NCI-H524 (cell line): ENCODE results near the gene RIMS1.
"Not testable (repeated sequence)": the region's sequence is repeated elsewhere in the genome, so short reads cannot be mapped to it uniquely, and the experiment has no call there.

ENCODE experiments used
- DNase-seq, 2 experiments: peaks; one replicate each; lab custom pipeline; 2025; lab: John Stamatoyannopoulos, UW

RIMS1 gene

DNA sequence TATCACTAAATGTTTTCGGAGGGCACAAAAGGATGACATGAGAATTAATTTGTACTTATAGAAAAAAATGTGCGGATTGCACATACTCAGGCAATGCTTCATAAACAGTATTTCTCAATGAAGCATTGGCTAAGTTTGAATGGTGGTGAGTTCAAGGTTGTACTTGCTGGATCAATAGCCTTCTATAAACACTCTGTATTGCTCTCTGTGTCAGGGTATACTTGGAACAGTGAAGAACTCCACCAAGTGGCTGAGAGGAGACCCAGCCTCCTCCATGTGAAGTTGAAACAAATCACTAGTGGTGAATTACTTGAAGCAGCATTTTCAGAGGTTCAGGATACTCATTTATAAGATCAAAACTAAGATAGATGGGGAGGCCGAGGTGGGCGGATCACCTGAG, 360.6 kb downstream of the RIMS1 start:
- peak in 1 of 2 experiments; percentile 8 for DNase-seq

DNA sequence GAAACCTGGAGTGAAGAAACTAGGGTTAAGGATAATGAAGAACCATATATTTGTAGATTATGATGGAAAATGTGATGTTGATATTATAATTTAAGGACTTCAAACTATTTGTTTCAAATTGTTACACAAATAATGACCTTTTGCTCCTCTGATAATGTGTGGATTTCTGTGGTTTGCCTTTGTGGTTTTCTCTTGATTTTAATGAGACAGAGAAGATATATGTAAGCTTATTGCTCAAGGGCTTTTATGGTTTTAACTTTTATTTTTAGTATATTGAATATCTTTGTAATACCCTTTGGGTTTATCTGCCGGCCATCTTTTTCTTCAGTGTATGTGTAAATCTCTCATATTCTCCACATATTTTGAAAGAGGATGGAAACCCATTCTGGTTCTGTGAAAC, 362.3 kb downstream of the RIMS1 start:
- DNase-seq = no peak

DNA sequence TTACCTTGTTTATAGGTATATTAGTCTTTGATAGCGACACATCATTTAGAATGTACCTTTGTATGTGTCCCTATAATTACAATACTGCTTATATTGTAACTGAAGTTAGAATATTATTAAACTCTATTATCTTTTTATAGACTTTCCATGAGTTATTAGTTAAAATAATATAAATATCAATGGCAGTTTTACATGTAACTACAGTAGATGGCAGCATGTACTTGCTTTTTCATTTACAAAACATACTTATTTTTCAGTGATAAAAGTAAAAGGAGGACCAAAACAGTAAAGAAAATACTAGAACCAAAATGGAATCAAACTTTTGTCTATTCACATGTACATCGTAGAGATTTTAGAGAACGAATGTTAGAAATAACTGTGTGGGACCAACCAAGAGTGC, 364.3 kb downstream of the RIMS1 start:
- DNase-seq = no peak

DNA sequence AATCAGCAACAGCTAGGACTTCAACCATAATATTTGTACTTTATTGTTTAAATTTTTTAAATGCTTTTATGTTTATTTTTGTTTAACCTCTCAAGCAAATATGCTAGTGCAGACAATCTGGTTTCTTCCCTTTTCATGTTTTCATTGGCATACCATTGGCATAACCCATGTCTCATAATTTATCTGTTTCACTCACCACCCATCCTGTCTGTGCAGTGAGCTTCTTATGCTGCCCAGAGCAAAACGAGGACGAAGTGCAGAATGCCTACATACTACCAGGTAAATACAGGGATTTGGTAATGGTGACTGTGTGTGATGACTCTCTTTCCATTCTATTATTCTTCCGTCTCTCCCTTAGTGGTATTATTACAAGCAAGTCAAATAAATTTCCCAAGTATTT, 374.1 kb downstream of the RIMS1 start:
- no peak for DNase-seq

DNA sequence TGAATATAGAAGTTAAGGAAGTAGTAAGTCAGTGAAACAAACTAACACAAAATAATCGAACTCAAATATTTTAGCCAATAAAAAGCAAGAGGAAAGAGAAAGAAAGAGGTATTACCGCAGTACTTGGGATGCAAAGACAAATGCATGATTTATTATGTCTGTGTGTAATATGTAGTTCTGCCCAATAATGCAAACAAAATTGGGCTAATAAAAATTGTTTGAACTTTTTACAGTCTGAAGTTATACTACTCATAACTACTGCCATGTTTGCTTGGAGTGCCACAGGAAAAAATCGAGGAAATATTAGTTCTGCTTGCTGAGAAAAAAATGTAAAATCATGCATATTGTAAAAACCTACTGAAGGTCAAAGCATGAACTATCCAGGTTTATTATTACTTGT, 375.2 kb downstream of the RIMS1 start:
- no peak for DNase-seq

DNA sequence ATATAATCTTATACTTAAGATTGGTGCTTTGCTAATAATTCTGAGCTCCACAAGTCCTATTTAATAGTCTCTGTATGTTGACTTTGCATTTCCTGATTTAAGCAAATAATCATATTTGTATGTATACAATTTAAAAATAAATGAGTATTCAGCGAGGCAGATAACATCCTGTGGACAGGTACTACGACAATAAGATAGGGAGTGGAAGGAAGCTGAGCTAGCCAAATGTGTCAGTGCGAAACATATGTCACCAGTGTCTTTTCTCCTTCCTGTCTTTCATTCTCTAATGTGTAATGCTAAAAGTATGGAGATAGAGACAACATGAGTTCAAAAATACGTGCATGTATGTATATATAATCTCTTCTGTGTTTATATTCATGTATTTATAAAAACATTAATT, 375.9 kb downstream of the RIMS1 start:
- DNase-seq = no peak

DNA sequence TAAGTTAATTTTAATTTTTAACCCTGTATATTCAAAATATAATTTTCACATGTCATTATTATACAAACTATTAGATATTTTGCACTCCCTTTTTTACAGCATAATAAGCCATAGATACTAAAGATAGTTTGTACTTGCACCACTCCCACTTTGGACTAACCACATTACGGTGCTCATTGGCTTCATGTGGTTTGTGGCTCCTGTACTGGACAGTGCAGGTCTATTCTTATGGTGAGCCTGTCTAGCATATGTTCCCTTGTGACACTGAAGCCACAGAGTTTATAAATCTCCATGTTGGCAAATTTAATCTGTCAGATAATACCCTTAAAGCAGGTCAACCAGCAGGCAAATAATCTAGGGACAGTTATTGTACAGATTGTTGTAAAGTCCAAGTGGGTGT, 381.1 kb downstream of the RIMS1 start:
- peak in 1 of 2 experiments; percentile 14 for DNase-seq

DNA sequence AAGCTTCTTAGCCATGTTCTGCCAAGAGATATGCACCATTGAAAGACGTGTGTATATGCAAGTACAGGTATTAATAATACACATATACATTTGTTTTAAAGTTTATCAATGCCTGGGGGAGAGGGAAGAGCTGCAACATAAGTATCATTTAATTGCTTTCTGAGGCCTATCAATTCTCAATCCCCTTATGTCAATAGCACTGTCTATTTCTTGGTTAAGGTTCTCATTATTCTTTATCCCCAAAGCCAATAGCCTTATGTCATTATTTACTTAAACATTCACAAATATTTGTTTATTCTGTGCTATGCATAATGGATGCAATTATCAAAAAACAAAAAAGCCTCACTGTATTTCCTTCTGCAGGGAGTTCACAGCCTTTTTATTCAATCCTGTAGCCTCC, 385.2 kb downstream of the RIMS1 start:
- no peak for DNase-seq

DNA sequence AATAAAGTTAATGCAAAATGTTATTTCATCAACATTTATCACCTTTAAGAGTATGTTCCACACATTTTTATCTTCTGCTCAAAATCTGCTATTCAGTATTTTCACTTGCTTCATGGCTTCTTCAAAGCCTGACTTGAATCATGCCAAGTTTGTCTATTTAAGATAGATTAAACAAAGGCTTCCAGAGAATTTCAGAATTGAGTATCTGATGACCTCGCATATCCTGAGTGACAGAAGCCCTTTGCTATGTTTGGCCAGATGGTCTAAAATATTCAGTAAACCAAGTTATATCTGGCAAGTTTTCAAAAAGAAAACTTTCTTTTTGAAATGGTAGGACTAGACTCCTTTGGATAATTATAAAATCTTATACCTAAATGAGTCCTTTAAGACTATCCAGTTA, 386.6 kb downstream of the RIMS1 start:
- DNase-seq = no peak

DNA sequence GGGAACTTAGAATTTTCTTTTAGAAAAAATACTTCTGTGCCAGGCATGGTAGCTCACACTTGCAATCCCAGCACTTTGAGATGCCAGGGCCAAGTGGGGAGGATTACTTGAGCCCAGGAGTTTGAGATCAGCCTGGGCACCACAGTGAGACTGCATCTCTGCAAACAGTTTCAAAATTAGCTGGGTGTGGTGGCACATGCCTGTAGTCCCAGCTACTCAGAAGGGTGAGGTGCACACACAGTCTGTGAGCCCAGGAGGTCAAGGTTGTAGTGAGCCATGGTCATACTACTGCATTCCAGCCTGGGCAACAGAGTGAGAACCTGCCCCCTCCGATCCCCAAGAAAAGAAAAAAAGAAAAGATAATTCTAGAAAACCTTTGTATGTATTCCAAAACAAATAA, 389.5 kb downstream of the RIMS1 start:
- no peak for DNase-seq

DNA sequence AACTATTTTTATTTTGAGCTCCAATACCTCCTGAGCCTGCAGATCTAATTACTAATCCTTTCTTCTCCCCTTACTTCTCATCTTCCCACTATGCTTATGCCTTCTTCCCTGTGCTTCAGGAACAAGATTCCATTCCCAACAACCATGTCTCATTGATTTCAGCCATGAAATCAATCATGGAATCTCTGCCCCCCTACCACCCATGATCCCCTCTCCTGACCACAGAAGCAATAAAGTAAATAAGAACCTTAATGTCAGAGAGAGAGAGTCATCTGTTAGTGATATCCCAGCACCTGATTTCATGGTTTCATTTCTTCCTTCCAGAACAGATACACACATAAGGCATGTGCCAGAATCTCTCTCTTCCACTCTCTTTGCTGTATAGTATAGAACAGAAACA, 395.9 kb downstream of the RIMS1 start:
- no peak for DNase-seq

DNA sequence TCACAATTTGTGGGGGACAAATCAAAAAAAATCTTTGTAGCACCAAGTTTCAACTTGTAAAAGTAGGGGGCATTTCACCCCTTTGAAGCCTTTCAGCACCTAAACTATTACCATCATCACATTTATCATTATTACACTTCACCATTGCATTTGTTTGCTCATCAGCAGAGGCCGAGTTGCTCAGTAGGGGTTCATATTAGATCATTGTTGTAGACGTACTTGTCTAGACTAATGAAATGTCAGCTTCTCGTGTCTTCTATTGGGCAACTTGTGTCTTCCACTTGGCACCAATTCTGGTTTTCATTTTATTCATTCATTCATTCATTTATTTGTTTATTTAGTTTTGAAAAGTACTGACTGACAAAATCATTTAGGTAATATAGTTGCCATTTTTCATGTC, 397.2 kb downstream of the RIMS1 start:
- no peak for DNase-seq

DNA sequence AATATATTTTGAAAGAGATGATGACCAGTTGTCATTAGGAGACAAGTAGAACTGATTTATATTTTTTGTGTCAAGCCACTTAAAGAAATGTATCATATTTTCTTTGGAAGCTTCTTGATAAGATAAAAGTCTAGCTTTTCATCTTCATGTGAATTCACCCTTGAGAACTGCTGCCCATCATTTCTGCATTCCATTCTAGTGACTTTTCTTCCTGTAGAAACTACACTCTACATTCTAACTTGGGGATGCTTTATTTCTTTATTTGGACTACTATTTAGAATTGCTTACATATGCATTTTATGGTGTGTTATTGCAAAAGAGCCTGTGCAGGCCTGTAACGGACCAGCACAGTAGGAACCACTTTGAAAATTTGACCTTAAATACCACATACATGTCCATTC, 400.6 kb downstream of the RIMS1 start:
- DNase-seq = no peak

DNA sequence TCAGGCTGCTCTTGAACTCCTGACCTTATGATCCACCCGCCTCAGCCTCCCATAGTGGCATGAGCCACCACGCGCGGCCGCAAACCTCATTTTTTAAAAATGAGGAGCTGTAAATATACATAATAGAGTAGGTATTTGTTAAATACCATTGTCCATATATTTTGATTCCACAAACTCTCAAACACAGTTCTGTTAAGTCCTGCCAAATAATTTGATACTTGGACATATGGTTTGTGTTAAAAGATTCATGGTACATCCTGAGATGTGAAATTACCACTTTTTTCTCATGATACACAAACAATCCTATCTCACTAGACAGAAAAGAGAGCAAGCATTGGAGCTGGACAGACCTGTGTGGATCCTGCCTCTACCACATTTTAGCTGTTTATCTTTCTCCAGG, 401.5 kb downstream of the RIMS1 start:
- no peak for DNase-seq

DNA sequence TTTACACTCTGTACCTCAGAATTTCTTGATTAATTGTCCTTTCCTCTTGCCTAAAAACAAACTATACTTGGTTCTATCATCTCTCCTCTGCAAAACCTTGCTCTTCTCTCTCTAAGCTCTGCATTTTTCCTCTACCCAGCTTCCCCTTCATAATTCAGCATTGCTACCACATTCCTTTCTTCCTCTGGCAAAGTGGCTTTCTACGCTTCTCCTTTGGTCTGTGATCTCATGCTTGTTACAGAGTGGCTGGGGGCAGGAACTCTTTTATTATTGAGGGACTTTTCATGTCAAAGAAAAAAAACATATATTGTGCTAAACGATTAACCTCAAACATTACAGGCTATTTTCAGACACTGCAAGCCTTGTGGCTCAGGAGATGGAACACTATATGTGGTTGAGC, 402.2 kb downstream of the RIMS1 start:
- no peak for DNase-seq

DNA sequence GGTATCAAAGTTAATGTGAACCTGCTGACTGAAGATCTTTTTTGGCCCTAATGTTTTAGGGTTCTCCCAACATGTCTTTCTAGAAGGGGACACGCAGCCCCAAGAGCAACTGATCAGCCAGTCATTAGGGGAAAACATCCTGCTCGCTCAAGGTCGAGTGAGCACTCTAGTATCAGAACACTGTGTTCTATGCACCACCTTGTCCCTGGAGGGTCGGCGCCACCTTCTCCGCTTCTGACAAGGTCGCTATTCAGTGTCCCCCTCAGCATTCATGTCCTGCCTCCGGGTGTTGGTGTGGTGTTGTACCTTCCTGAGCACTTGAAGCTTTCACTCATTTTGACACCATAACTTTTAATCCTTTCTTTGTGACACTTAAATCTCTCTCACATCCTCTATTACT, 404.3 kb downstream of the RIMS1 start:
- DNase-seq = no peak

DNA sequence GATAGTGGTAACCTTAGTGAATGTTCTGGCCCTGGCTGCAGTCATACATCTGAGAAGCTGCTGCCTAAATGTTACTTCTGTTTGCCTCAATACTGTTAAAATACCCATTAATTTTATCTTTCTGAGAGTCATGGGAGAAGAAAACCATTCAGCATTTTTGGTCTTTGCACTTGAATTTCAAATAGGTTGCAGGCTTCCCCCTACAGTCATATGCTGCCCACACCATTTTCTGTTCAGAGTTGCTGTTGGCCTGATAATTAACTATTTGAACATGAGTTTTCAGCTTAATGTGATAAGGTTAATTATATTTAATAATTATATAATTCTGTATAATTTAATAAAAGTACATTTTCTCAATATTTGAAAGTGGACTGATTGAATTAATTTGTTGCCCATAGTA, 410.0 kb downstream of the RIMS1 start:
- DNase-seq = no peak

DNA sequence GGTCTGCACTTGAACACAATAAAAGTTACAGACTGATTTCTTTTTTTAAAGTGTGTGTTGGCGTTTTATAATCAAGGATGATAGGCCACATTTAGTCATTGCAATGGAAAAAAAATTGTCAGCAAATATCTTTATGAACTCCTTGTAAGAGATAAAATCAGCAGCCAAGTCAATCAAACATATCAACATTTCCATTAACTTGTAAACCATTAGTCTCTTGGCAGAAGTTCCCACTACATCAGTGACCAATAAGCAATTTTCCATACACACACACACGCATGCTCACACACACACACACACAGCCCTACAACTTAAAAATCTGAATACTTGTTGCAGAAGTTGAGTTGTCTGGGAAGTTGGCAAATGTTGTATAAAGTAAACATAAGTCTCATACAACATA, 419.6 kb downstream of the RIMS1 start:
- no peak for DNase-seq

DNA sequence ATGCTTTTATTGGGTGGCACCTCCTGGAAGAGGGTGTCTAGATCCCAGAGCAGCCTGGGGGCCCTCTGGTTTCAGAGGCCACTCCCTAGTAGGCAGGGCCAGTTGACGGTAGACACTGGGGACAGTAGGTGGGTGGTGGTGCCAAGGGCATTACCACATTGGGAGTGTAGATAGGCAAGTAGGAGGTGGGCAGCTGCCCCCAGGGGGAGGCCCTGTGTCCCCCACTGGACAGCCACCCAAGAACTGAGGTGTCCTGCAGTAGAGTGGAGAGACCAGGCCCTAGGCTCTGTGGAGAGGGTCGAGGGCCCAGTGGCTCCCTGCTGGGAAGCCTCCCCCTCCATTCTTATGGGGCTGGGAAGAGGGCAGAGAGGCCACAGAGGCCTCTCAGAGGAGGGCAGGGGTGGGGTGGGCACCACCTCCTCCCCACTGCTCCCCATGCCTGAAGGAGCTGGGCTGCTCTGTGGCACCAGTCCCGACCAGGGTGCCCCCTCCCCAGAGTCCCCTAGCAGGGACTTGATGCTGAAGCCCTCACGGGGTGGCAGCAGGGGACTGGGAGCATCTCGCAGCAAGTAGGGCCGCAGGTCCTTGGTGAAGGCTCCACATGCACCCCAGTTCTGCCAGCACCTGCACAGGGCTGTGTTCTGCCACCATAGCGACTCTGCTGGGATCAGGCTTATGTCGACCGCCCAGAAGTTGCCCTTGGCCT, 430.5 kb downstream of the RIMS1 start:
- DNase-seq = no peak

DNA sequence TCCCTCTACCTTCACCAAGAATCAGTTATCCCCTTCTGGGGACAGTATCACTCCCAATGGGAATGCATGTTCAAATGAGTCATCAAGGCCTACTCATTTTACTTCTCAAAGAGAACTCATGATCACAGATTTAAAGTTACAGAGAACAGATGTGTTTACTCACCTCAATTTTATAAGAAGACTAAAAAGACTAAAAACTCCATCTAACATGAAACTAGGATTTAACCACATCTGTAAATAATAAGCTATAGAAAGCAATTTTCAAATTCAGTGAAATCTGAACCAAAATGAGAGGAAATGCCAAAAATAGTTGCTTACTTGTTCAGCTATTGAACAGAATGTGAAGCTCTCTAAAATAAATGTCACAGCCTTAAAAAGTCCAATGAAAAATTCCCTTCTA, 435.4 kb downstream of the RIMS1 start:
- no peak for DNase-seq

DNA sequence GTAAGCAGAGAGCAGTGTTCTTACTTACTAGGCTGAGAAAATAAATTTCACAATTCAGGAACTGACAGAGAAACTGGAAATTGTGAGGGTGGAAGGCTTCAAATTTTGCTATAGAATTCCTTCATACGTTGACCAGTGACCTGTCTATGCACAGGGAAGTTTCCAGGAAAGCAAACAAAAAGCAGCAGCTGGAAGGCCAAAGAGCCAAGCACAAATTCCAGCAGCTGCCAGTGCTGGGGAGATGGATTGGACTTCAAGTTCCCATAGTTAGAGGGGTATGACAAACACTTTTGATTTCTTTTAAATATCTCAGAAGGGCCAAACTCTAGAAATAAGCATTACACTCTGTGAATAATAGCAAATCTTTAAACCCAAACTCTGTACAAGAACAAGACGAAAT, 436.4 kb downstream of the RIMS1 start:
- DNase-seq = no peak

DNA sequence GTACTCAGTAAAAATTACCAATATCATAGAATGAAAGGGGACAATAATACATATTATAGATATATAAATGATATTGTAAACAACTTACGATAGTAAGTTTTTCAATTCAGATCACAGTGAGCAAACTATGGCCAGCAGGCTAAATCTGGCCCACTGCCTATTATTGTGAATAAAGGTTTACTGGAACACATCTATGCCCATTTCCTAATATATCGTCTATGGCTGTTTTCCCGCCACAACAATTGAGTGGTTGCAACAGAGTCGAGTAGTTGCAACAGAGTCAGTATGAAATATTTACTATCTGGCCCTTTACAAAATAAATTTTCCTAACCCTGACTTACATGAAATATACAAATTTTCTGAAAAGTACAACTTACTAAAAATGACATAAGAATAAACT, 438.2 kb downstream of the RIMS1 start:
- no peak for DNase-seq

DNA sequence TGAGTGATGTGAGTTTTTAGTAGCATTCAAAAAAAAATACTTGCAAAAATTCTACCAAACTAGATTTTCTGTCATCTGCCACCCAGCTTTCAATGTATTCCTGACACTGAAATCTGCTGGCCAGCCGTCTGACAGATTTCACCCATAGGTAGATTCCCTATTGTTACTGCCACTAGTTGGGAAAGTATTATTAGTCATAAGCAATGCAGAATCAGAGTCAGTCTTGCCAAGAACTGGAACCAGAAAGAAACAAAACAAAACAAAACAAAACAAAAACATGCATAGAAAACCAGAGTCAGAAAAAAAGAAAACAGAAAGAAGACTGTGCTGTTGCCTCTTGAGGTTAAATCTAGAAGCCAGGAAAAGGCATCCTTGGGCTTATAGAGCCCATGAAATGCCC, 442.4 kb downstream of the RIMS1 start:
- DNase-seq = no peak

DNA sequence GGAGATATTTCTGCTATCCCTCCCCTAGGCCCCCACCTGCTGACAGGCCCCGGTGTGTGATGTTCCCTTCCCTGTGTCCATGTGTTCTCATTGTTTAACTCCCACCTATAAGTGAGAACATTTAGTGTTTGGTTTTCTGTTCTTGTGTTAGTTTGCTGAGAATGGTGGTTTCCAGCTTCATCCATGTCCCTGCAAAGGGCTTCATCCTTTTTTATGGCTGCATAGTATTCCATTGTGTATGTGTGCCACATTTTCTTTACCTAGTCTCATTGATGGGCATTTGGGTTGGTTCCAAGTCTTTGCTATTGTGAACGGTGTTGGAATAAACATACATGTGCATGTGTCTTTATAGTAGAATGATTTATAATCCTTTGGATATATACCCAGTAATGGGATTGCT, 448.9 kb downstream of the RIMS1 start:
- not testable (repeated sequence) for DNase-seq

DNA sequence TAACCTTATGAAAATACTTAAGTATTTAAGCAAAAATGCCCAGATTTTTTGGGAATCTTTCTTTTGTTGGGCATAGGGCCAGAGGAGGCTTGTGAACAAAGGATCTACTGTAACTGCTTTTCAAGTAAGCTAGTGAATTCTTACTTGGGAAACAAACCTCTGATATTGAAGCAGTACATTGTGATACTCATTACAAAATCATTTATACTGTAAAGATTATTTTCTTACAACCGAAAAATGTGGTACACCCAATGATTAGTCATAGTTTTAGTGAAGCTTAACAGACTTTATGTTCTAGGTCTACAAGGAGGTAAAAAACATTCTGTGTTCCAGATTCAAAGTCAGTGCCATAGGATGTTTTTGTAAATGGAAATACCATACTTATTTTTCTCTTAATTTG, 462.6 kb downstream of the RIMS1 start:
- DNase-seq = no peak
